HG03095 (cell line): ENCODE measurements around the gene SEMA6B.
"Not testable (repeated sequence)": the region's sequence is repeated elsewhere in the genome, so short reads cannot be mapped to it uniquely, and the experiment has no call there.

Source experiments
- ATAC-seq: cut with Tn5 transposase; IDR thresholded peaks from one replicate; pipeline ENCODE4 v1.9.1; 2021; ENCODE audit warnings: moderate library complexity; ENCODE audit not compliant: unreplicated experiment

Gene SEMA6B

DNA sequence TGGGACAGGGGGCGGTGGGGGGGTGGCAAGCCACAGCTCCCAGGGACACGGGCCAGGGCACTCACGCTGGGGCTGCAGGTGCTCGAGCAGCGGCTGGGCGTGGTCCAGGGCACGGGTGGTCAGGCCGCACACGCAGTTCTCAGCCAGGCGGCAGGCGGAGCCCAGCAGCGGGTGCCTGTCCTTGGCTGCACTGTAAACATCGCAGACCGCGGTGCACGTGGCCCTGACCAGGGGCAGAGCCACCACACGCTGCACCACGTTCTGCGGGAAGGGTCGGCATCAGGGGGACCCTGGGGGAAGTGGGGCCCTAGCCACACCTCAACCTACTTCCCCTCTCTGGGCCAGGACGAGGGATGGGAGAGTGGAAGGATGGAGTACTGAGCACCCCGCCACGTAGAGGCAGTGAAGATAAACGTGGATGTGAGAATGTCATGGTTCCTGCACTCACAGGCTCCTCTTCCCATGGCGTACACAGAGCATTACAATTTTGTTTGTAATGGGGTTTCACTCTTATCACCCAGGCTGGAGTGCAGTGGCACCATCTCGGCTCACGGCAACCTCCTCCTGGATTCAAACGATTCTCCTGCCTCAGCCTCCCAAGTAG, 27.8 kb downstream of the SEMA6B start:
- no peak for ATAC-seq

DNA sequence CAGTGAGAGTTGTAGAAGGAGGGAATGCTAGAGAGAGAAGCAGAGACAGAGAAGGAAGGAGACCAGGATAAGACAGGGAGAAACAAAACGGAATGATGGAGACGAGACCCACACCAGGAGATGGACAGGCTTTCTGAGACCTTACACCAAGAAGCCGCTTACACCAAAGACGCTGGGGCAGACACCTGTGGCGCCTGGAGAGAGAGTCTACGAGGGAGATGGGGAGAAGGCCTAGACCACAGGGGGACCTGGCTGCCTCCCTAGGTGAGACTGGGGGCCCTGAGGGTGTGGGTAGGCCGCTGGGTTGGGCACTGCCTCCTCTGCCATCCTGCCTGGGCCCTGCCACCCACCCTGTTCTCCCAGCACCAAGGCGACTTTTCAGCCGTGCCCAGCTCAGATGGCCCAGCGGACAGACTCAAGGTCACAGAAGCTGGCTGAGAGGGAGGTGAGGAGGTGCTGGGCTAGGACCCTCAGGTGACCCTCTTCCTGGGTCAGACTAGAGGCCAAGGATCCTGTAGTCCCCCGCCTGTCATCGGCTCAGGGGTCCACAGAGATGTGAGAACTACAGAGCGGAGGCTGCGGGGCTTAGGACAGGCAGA, 29.5 kb downstream of the SEMA6B start:
- no peak for ATAC-seq

DNA sequence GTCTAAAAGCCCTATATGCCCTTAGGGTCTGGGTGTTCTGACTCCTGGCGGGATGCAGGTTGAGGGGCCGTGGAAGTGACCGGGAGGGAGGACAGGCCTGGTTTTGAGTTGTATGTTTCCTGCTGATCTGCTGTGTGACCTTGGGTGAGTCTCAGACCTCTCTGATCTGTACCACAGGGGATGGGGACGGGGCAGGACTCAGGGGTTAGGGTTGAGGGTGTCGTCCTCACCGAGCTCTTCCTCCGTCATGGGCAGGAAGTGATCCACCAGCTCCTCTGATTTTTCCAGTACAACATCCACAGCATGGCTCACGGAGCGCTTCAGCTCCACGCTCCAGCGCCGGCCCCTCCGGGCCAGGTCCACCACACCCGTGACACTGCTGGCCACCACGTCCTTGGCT, 30.6 kb downstream of the SEMA6B start:
- ATAC-seq: no peak

DNA sequence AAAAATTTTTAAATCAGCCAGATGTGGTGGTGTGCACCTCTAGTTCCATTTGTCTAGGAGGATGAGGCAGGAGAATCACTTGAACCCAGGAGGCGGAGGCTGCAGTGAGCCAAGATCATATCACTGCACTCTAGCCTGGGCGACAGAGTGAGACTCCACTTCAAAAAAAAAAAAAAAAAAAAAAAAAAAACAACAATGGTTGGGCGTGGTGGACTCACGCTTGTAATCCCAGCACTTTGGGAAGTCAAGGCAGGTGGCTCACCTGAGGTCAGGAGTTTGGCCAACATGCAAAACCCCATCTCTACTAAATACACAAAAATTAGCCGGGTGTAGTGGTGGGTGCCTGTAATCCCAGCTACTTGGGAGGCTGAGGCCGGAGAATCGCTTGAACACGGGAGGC, 32.1 kb downstream of the SEMA6B start:
- not testable (repeated sequence) for ATAC-seq

DNA sequence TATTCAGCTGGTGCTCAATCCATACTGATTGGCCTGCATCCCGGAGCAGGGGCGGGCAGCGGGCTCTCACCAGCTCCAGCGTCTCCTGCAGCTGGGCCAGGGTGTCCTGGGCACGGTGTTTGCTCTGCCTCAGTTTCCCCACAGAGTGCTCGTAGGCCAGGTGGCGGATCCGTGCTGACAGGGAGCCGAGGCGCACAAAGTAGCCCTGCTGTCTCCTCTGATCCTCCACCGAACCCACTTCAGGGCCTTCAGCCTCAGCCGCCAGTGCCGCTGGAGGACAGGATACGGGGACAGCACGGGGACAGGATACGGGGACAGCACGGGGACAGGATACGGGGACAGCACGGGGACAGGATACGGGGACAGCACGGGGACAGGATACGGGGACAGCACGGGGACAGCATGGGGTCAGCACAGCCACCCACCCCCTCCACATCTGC, 33.9 kb downstream of the SEMA6B start:
- no peak for ATAC-seq

DNA sequence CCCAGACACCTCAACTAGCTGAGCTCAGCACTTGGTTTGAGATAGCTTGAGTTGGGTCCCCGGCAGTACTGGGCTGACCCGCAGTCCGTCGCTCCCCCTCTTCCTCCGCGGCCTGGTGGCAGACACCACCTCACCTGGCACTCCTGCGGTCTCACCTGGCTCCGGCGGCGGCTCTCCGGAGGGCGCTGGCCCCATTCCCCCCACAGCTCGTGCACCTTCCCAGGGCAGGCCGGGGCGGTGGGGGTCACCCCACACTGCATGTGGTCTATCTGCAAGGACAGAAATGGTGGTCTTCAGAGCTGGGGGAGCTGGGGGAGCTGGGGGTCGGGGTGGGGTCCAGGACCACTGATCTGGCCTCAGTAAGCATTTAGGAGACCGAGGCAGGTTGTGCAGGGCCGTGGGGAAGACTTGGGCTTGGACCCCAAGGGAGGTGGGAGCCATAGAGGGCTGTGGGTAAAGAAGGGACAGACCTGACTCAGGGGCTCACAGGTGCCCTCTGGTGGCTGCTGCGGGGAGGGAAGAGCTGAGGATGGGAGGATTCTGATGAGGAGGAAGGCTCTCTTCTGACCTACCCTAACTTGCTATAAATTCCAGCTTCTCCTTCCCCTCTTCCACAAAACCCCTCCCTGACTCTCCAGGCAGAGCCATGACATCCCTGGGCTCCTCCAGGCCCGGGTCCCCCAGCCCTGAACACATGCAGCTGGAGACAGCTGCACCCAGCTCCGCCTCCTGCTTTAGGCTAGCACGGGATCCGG, 34.5 kb downstream of the SEMA6B start:
- no peak for ATAC-seq

DNA sequence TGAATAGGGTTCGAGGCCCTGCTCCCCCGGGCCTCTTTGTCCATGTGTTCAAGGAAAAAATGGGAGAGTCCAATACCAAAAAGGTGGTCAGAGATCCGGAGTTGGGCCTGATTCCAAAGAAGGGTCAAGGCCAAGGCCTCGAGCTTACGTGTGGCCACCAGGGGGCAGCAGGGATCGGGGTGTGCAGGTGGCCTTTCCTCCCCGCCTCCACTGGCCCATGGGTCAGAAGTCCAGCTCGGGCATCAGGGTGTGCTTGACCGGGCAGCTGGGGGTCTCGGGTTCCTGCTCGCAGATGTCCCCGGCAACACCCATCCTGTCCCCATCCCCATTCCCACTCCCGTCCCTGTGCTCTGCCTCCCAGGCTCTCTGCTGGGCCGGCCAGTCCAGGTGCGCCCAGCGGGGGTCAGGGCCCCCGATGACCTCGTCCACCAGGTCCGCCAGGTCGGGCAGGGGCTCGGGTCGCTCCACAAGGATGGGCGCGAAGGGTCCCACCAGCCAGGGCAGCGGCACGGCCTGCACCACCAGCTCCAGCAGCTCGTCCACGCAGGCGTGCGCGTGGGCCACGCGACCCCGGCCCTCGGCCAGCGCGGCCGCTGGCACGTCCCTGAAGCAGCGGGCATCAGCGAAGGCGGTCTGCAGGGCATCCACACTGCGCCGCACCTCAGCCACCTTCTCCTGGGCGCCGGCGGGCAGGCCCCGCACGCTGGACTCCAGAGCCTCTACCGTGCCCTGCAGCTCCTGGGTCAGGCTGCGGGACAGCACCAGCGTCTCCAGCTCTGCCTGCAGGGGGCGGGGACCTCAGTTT, 36.0 kb downstream of the SEMA6B start:
- no peak for ATAC-seq

DNA sequence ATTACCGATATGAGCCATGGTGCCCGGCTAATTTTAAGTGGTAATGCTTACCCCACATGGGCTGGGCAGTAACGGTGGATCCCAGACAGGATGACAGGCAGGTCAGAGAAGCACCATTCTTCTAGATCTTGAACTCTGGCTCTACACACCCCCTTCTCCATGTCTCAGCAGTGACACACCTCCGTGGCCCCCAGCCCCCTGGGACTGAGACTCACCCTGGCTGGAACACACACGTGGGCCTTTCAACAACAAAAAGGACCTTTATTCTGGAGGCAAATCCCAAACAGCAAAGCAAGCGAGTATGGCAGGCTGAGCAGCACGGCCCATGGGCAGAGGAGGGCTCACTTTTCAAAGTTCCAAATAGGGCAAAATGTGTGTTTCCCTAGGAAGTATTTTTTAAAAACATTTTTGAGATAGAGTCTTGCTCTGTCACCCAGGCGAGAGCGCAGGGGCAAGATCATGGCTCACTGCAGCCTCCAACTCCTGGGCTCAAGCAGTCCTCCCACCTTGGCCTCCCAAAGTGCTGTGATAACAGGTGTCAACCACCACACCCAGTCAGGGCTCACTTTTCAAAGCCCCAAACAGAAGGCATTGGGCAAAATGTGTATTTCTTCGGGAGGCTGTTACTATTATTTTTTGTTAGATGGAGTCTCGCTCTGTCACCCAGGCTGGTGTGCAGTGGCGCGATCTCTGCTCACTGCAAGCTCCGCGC, 37.0 kb downstream of the SEMA6B start:
- ATAC-seq: no peak

DNA sequence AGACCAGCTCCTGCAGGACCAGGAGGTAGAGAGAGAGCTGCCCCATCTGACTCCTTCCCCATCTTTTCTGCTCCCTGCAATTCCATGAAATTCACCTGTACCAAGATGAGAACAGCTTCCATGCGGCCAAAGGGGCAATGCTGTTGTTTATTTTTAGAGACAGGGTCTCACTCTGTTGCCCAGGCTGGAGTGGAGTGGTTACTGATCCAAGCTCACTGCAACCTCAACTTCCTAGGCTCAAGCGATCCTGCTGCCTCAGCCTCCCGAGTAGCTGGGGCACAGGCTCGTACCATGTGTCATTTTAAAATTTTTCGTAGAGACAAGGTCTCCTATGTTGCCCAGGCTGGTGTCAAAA, 37.6 kb downstream of the SEMA6B start:
- no peak for ATAC-seq

DNA sequence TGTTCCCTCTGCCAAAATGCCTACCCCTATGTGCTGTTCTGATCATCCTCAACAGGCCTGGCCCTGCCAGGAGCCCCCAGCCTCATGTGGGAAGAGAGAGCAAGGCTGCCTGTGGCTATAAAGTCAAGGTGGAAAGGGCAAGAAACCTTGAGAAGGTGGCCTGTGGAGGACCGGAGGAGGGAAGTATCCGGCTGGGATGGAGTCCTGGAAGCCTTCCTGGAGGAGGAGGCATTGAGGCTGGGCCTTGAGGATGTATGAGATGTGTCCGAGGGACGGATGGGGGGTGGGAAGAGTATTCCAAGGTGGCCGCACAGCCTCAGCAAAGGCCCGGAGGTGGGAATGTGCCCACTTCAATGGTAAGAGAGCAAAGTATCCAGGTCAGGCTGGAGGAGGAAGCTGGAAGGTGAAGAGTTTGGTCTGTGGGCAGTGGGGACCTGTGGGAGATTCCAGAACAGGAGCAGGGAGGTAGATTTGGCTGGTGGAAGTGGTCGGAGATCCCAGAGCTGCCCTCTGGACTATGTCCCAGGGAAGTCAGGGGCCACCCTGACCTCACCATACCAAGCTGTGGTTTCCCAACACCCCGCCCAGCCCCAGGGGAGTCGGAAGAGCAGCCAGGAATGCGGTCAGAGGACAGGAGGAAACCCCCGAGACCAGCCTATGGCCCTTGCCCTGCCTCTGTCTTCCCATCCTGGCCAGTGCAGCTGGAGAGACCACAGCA, 38.2 kb downstream of the SEMA6B start:
- no peak for ATAC-seq

DNA sequence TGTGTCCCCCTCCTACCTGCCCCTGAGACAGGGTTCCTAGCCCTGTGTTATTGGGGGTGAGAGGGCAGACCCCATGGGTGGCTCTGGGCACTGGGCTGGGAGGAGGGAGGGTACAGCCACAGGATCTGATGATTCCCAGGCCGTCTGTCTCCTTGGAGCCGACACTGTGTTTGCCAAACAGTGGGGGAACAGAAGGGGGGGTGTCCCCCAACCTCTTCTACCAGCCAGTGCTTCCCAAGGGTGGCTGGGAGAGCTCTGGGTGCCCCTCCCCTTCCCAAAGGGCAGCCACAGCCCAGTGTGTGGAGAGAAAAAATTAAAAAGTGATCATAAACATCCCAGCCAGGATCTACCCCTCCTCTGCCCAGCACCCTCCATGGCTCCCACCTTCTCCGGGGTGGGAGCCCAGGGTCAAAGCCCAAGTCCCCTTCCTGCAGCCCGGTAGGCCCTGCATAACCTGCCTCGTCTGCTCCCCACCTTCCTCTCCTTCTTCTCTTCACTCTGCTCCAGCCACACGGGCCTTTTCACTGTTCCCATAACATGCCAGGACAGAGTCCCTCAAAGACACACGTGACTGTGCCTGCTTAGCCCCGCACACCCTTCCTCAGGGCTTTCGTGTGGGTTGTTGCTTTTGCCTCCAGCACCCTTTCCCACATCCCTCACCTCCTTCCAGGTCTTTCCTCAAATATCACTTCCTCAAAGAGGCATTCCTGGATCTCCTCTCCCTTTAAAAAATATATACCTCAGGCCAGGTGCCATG, 39.8 kb downstream of the SEMA6B start:
- no peak for ATAC-seq

DNA sequence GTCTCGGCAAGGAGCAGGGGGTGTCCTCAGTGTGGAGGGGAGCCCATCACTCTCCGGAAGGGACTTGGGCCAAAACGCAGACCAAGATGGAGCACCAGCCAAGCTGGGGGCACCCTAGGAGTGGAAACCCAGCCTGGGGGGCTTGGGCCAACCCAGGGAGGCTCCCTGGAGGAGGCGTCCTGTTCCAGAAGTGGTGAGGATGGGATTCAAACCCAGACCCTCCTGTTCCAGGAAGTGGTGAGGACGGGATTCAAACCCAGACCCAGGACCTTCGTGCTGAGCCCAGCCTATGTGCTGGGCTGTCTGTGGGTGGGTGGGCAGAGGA, 40.4 kb downstream of the SEMA6B start:
- ATAC-seq: no peak

DNA sequence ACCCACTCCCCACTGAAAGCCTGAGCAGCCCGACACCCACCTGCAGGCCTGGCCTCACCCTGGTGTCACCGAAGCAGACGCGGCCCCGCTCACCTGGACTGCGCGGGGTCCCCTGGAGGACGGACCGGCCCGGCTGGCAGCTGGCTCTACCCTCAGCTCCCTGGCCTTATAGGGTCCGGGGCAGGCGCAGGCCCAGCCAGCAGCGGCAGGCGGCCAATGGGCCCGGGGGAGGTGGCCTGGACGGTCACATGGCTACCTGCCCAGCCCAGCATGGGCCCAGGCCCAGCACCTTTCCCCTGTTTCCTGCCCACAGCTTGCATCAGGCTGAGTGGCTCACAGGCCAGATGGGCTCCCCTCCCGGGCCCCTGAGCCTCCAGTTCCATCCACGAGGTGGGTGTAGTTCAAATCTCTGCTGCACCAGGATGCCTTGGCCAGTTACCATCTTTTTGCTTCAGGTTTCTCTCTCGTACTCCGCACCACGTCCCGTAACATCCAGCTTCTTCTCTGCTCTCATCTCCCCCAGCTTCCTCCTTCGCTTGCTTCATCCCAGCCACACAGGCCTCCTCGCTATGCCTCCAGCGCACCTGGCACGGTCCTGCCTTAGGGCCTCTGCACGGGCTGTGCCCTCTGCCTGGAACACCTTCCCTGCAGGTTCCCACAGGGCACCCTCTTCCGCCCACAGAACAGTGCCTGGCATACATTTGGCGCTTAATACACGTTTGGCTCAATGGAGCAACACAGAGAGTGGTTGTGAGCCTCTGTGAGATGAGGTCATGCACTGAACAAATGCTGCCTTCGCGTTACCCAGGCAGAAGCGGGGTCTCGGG, 40.9 kb downstream of the SEMA6B start, which contains the start of gene PLIN4:
Gene PLIN4, minus strand, starts transcription at position 142 of the 827 bp plus-strand sequence. CDS start 214 bp downstream, outside the sequence.
- no peak for ATAC-seq

DNA sequence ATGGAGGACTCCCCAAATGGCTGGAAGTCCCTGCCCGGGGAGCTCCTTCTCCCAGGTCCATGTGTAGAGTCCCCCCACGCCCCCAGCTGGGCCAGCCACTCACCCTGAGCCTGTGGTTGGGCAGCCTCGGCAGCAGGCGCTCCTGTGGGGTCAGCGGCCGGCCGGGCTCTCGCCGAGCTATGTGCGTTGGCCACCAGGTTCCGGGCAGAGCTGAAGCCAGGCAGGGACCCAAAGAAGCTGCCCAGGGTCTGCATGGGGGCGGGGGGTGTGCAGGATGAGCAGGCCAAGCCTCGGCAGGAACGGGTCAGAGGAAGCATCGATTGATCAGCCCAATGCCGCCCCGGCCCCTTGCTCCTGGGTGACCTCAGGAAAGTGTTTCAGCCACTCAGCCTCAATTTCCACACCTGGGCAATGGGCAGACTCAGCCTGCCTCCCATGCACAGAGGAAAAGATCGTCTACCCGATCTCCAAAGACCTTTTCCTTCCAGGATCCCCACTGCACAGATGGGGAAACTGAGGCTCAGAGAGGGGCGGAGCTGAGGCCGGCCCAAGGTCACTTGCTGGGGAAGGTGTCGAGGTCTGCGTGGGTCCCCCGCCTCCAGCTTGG, 41.9 kb downstream of the SEMA6B start:
- no peak for ATAC-seq

DNA sequence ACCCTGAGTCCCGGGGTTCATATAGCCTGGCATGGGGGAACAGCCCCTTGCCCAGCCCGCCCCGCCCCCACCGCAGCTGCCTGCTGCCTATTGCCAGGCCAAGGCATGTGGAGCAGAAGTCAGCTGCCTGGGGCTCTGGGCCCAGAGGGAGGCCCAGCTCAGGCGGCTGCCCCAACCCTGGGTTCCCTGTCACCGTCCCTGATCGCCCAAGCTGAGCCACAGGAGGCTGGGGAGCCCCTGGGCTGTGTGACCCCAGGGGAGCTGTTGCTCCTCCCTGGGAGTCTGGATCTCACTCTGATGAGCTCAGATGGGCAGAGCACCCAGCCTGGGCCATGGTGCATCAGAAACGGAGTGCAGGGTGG, 42.6 kb downstream of the SEMA6B start:
- no peak for ATAC-seq

DNA sequence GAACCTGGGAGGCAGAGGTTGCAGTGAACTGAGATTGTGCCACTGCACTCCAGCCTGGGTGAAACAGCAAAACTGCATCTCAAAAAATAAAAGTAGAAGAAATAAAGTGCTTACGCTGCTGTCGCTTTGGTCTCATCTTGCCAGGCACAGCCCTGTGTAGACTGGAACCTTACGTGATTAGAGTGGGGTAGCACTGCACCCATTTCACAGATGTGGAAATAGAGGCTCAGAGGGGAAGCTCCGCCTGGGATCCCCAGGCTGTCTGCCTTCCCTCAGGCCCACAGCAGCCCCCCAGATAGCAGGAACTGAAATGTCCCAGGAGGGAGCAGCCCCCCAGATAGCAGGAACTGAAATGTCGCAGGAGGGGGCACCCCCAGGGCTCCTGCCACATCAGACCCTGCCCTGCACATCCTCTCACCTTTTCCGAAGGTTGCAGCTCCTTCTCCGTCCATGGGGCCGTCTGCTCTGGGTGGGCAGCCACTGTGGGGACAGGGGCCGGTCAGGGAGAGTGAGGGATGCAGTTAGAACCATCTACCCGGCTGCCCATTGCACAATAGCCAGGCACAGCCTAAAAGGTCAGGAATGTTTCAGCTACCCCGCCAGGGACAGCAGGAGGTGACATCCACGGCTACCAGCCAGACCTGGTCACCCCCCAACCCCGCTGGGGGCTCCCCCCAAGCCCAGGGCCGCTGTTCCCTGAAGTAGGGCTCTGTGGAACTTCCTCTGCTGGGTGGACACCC, 43.1 kb downstream of the SEMA6B start:
- ATAC-seq: no peak

DNA sequence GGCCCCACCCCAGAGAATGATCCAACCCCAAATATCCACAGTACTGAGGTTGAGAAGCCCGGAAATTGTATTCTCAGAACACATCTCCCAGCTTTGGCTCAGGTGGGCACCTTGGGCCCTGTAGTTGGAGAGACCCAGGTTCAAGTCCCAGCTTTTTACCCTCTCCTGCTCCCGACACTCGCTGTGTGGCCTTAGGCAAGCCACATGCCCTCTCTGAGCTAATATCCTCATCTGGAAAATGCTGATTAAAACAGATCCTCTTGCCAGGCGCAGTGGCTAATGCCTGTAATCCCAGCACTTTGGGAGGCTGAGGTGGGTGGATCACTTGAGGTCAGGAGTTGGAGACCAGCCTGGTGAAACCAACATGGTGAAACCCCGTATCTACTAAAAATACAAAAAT, 43.8 kb downstream of the SEMA6B start:
- no peak for ATAC-seq

DNA sequence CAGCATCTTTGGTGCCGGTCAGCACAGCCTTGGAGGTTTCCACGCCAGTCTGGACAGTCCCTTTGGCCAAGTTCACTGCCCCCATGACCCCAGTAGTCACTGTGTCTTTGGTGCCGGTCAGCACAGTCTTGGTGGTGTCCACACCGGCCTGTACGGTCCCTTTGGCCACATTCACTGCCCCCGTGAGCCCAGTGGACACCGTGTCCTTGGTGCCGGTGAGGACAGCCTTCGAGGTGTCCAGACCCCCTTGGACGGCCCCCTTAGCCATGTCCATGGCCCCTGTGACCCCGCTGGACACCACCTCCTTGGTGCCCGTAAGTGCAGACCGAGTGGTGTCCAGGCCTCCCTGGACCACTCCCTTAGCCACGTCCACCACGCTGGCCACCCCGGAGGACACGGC, 46.2 kb downstream of the SEMA6B start:
- ATAC-seq: no peak
